GM19035 (cell line): ENCODE data around the gene THY1.

Source experiments
- ATAC-seq: cut with Tn5 transposase; IDR thresholded peaks from one replicate; pipeline ENCODE4 v1.9.1; 2021; ENCODE audit not compliant: unreplicated experiment

THY1 gene

GRCh38 chr11:119372260-119373058, 50.5 kb downstream of the THY1 start:
- ATAC-seq, result no peak

DNA sequence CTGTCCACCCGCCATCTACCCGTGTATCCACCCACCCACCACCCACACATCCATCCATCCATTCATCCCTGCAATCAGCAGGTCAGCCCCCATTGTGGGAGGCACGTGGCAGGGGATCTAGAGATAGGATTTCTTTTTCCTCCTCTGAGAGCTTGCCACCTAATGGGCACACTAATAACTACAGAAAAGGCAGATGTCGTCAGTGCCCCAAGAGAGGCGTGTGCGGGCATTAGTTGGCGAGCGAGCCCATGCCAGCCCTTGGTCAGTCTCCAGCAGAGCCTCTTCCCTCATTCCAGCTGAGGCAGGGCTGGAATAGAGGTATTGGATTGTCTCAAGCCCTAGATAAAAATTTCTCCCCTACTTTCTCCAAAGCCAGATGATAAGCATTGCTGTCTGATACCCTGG, 51.2 kb downstream of the THY1 start:
- no peak for ATAC-seq

DNA sequence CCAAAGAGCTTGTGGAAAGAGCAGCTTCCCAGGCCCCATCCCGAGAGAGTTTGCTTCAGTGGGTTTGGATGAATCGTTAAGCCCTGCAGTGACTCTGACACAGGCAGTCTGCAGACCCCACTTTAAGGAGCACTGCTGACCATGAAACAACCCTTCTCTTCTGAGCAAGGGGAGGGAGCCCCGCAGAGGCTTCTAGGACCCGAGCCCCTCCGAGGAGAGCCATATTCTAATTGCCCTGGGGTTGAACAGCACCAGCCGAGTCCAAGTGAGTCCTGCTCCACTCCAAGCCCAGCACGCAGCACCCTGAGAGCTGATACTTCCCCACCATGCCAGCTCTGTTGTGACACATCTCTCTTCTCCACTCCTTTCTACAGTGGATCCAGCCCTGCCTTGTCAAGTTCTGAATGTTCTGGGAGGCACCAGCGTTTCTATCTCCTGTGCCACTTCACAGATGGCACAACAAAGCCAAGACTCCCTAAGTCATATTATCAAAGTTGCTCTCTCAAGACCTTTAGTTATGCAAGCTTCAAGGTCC, 51.8 kb downstream of the THY1 start:
- ATAC-seq, result no peak

GRCh38 chr11:119370486-119371046, 52.4 kb downstream of the THY1 start:
- no peak for ATAC-seq

DNA sequence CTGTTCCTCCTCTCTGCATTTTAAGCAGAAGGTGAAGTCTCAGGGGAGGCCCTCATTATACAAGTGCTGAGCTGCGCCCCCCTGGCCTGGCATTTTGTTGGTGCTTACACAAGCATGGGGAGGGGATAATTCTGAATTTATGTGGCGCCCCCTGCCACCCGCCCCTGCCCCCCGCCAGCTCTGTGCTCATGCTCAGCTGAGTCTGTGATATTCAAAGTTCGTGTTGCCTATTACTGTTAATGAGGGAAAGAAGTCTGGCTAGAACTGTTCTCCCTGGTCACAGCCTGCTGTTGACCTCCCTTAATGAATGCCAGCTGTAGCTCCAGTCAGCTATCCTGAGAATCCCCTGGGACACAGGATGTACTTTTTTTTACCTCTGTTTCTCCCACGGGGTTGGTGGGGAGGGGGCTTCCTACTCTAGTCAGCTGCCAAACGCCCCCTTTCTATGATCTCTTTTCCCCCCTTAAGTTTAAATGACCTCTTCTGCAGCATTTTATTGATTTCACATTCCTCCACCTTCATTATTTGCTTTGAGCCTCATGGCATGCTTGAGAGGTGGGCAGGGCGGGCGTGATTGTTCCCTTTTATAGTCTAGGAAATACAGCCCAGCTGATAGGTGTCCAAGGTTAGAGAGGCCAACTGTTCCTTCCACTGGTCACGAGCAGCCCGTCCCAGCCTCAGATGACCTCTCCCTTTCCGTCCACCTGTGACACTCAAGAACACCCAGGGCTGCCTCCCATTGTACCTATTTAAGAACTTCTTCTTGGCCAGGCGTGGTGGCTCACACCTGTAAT, 53.6 kb downstream of the THY1 start:
- no peak for ATAC-seq

GRCh38 chr11:119368121-119369034, 54.6 kb downstream of the THY1 start:
- no peak for ATAC-seq

DNA sequence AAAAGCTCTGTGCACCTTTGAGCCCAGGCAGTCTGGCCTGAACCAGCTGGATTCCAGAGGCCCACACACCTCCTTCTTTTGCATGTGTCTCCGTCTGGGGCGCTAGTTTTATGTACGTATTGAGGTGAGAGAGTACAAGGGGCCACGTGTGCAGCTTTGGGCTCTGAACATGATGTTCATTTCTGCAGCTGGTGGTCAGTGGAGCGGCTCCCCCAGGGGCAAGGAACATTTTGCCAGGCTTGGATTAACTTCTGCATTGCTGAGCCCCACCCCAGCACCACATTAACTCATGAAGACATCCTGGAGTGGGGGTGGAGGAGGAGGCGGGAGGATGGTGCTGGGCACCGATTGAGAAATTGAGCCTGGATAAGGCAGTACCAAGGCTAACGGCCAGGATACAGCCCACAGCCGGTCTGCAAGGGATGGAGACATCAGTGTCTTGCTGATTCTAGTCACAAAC, 55.3 kb downstream of the THY1 start:
- no peak for ATAC-seq
